Measurements from ENCODE around the gene SPSB1.

Gene SPSB1

GRCh38 chr1:9350013-9350908 is 57.6 kb downstream of the SPSB1 start:
- Mint-ChIP-seq H3K27me3 (ENCODE audit: low read depth) (peaks cover 12% of the 10 kb centered on the region), H3K4me3 (peak overlapping the region in 1 of 3 experiments; percentile 10), H3K9me3 (no peaks in the 10 kb centered on the region), H3K36me3 (ENCODE audit: low read depth) (no peaks in the 10 kb centered on the region), H3K4me1 (peaks cover 42% of the 10 kb centered on the region), H3K27ac (peak overlapping the region; percentile 26 to 56 (median 42))
- no peak for TF ChIP-seq CTCF (IDR thresholded peaks at IDR 0.05; ENCODE audit: unreplicated experiment in 3 of 3)

- Mint-ChIP-seq H3K27ac (peak overlapping the region; percentile 42 to 73 (median 56)), H3K27me3 (ENCODE audit: low read depth) (peaks cover 8% of the 10 kb centered on the region), H3K4me1 (peaks cover 42% of the 10 kb centered on the region), H3K4me3 (peak overlapping the region in 1 of 3 experiments; percentile 15), H3K9me3 (no peaks in the 10 kb centered on the region), H3K36me3 (ENCODE audit: low read depth) (peaks cover 5% of the 10 kb centered on the region)
- no peak for TF ChIP-seq CTCF (IDR thresholded peaks at IDR 0.05; ENCODE audit: unreplicated experiment in 3 of 3)
These were observed 58.3 kb downstream of the SPSB1 start for GRCh38 chr1:9350960-9351359.

- Mint-ChIP-seq H3K4me1 (peaks cover 45% of the 10 kb centered on the region), H3K27me3 (ENCODE audit: low read depth) (peaks cover 8% of the 10 kb centered on the region), H3K9me3 (no peaks in the 10 kb centered on the region), H3K27ac (peak overlapping the region; percentile 42 to 73 (median 56)), H3K4me3 (peak overlapping the region in 1 of 3 experiments; percentile 17), H3K36me3 (ENCODE audit: low read depth) (peaks cover 12% of the 10 kb centered on the region)
- TF ChIP-seq CTCF (IDR thresholded peaks at IDR 0.05; ENCODE audit: unreplicated experiment in 3 of 3) = no peak
These were observed 59.1 kb downstream of the SPSB1 start for GRCh38 chr1:9351654-9352271.

GRCh38 chr1:9352377-9353134 is 59.9 kb downstream of the SPSB1 start:
- Mint-ChIP-seq H3K9me3 (no peaks in the 10 kb centered on the region), H3K36me3 (ENCODE audit: low read depth) (peaks cover 20% of the 10 kb centered on the region), H3K4me1 (peaks cover 42% of the 10 kb centered on the region), H3K27me3 (ENCODE audit: low read depth) (peaks cover 8% of the 10 kb centered on the region), H3K4me3 (peak overlapping the region in 1 of 3 experiments; percentile 20), H3K27ac (peak overlapping the region; percentile 25 to 87 (median 68))
- peak in 2 of 3 experiments; percentile 26 to 36 for TF ChIP-seq CTCF (IDR thresholded peaks at IDR 0.05; ENCODE audit: unreplicated experiment in 3 of 3)

GRCh38 chr1:9355503-9355902 is 62.8 kb downstream of the SPSB1 start:
- Mint-ChIP-seq H3K4me3 (no peak overlapping the region), H3K27me3 (ENCODE audit: low read depth) (peaks cover 4% of the 10 kb centered on the region), H3K36me3 (ENCODE audit: low read depth) (peaks cover 26% of the 10 kb centered on the region), H3K9me3 (no peaks in the 10 kb centered on the region), H3K4me1 (peaks cover 36% of the 10 kb centered on the region), H3K27ac (no peak overlapping the region)
- TF ChIP-seq CTCF (IDR thresholded peaks at IDR 0.05; ENCODE audit: unreplicated experiment in 3 of 3) = no peak

Data from nephron (organoid).